ENCODE measurements around the gene CDHR1. TPM values are rescaled to one million over a fixed set of nuclear protein-coding genes. Genes with fewer than 3 reads are reported as not detected.

The CDHR1 gene
- total RNA-seq, 4 donors from 2014 or later, result 0.16 to 0.24 TPM; not detected in 2

GRCh38 chr10:84217746-84218145, 23.4 kb downstream of the CDHR1 start:
- TF ChIP-seq CTCF (IDR thresholded peaks at IDR 0.05), result no peak
- no peak for ATAC-seq (ENCODE audit: low FRiP score)
- DNase-seq (ENCODE audit: low spot score), result no peak

DNA sequence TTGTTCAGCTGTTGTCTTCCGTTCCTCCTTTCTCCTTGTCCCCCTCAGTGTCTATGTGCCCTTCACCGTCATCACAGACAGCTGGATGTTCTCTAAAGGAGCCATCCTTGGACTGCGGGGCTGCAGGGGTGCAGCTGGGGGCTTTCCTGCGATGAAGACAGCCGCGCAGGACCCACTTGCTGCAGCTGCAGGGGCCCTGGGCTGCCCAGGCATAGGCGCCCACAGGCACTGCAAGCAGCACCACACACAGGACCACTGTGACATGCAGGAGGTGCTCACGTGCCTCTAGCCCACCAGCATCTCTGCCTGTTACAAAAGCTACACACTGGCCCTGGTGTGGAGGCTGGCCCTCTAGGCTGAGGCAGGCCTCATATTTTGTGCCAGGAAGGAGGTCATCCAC, 27.6 kb downstream of the CDHR1 start:
- ATAC-seq (ENCODE audit: low FRiP score) (no peak), DNase-seq (ENCODE audit: low spot score) (no peak)
- no peak for TF ChIP-seq CTCF (IDR thresholded peaks at IDR 0.05)

- TF ChIP-seq CTCF (IDR thresholded peaks at IDR 0.05), result no peak
- ATAC-seq (ENCODE audit: low FRiP score), result no peak
- no peak for DNase-seq (ENCODE audit: low spot score)
These were observed 30.2 kb downstream of the CDHR1 start for GRCh38 chr10:84224411-84225028.

DNA sequence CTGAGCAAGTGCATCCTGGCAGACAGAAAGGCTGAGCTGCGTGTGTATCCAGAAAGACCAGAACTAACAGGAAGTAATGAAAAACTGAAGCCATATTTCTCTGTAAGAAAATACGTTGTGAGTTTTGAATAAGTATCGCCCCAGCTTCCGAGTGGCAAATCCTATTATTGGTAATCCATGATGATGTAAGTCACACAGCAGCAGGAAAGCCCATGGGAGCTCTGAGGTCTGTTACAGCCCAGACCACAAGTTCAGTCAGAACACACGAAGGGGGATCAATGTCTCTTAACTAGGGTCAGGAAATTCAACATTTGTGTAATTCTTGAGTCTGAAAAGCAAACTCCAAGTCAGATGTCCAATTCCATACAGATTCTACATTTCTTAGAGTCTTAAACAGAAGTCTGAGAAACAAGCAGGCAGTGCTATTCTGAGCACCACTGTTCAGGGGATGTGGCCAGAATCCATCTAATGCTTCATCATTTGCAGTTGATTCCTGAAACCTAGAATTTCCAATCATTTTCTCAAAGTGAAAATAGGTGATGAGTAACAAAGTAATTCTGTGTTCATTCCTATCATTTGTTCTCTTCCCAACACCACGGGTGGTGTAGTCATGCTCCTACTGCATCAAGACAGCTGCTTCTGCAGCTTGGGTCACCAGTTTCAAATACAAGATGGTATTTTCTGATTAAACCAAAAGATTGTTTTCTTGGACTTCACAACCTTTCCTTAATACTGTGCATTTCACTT, 31.3 kb downstream of the CDHR1 start, which contains the start of gene LRIT2:
Gene LRIT2 (minus strand): TSS at position 118 of the 747 bp plus-strand sequence. CDS start 24 bp downstream, at position 94.
- DNase-seq (ENCODE audit: low spot score) (no peak), ATAC-seq (ENCODE audit: low FRiP score) (no peak)
- TF ChIP-seq CTCF (IDR thresholded peaks at IDR 0.05), result no peak

GRCh38 chr10:84226616-84227015, 32.3 kb downstream of the CDHR1 start:
- no peak for ATAC-seq (ENCODE audit: low FRiP score)
- DNase-seq (ENCODE audit: low spot score), result no peak
- TF ChIP-seq CTCF (IDR thresholded peaks at IDR 0.05), result no peak

GRCh38 chr10:84227810-84228209, 33.5 kb downstream of the CDHR1 start:
- no peak for TF ChIP-seq CTCF (IDR thresholded peaks at IDR 0.05)
- no peak for ATAC-seq (ENCODE audit: low FRiP score)
- no peak for DNase-seq (ENCODE audit: low spot score)

GRCh38 chr10:84230359-84230758, 36.0 kb downstream of the CDHR1 start:
- TF ChIP-seq CTCF (IDR thresholded peaks at IDR 0.05), result no peak
- ATAC-seq (ENCODE audit: low FRiP score), result no peak
- no peak for DNase-seq (ENCODE audit: low spot score)

Data from omental fat pad (tissue), 4 donors.